NCI-H446 (cell line): ENCODE measurements around the gene PJVK.
A peak's percentile ranks its signal among the peaks of the same experiment; 100 is the strongest.

ENCODE experiments used
- DNase-seq, 2 experiments: peaks; one replicate each; lab custom pipeline; 2025; lab: John Stamatoyannopoulos, UW

PJVK gene

GRCh38 chr2:178480227-178481181 lies 29.3 kb downstream of the PJVK start, which contains the start of gene PLEKHA3:
PLEKHA3 (plus strand) TSS chr2:178480457; CDS start chr2:178480870, 413 bp downstream.
- DNase-seq, result peak; percentile 89 to 99

- DNase-seq, result no peak
These were observed 31.3 kb downstream of the PJVK start for GRCh38 chr2:178482437-178482836.

GRCh38 chr2:178484245-178485041 lies 33.3 kb downstream of the PJVK start:
- DNase-seq, result peak; percentile 77 to 86

GRCh38 chr2:178485356-178485755 lies 34.2 kb downstream of the PJVK start:
- no peak for DNase-seq

DNA sequence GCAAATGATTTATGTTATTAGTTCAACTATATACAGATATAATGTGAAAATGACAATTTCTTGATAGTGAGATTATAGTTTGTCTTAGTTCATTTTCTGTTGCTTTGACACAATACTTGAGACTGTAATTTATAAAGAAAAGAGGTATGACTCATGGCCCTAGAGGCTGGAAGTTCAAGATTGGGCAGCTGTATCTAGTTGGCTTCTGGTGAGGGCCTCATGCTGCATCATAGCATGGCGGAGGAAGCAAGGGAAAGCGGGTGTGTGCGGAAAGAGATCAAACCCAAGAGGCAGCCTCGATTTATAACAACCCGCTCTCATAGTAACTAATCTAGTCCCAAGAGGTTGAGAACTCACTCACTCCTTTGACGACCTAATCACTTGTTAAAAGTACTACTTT lies 40.4 kb downstream of the PJVK start:
- DNase-seq, result no peak

- no peak for DNase-seq
These were observed 44.9 kb downstream of the PJVK start for GRCh38 chr2:178496049-178496448.

GRCh38 chr2:178498137-178498536 lies 47.0 kb downstream of the PJVK start:
- DNase-seq, result no peak

DNA sequence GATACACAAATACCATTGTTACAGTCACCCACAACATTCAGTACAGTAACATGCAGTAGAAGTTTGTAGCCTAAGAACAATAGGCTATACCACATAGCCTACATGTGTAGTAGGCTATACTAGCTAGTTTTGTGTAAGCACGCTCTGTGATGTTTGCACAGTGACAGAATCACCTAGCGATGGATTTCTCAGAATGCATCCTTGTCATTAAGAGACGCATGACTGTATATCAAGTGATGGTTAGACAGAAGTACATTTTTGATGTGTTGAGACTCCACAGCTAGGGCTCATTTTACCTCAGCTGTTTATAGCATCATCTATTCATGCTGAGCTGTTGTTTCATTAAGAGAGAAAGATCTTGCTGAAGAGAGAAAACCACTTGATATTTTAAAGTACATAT lies 48.5 kb downstream of the PJVK start:
- DNase-seq, result no peak

DNA sequence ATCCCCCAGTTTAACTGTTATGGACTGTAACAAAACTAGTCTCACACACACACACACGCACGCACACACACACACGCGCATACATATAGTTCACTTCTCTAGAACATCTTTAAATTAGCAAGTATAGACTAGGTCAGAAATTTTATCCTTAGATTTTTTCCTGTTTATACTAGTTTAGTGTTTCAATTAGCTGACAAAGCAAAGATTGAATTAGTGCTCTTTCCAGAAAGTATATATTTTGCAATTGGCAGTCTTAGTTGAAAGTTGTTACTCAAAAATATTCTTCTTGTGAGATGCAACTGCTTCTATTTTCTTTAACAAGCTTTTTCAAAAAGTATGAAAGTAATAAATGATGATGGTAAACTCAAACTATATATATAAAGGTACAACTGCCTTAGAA lies 51.6 kb downstream of the PJVK start:
- DNase-seq, result no peak

DNA sequence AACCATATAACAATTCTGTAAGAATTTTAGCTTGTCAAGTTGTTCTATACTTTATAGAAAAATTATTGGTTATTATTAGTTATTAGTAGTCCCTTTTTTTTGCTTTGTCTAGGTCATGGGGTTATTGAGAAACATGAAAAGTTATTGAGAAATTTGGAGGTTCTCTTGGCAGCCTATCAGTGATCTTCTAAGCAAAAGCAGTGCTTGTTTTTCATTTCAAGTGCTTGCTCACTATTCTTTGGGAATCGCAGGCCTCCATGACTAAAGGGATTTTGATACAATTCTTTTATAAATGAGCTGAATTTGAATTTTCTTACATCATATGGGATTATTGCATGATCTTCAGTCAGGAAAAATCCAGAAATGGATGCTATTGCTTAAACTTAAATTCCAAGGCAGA lies 54.9 kb downstream of the PJVK start:
- no peak for DNase-seq

GRCh38 chr2:178506524-178506923 lies 55.3 kb downstream of the PJVK start:
- no peak for DNase-seq

- DNase-seq, result no peak
These were observed 55.8 kb downstream of the PJVK start for GRCh38 chr2:178506949-178507348.

GRCh38 chr2:178508646-178509045 lies 57.5 kb downstream of the PJVK start:
- no peak for DNase-seq

GRCh38 chr2:178510384-178510783 lies 59.2 kb downstream of the PJVK start:
- DNase-seq, result no peak
